ENCODE results near the gene GPA33.

The GPA33 gene

GRCh38 chr1:167090314-167090942 lies at the start of gene GPA33:
TSS of gene GPA33 (minus strand) at chr1:167090377. CDS start at chr1:167090287, 90 bp downstream.
- DNase-seq (ENCODE audit: low spot score): no peak

GRCh38 chr1:167138703-167139102 lies 48.5 kb upstream of the GPA33 start:
- DNase-seq (ENCODE audit: low spot score): peak; percentile 52

GRCh38 chr1:167137793-167138510 lies 47.8 kb upstream of the GPA33 start:
- DNase-seq (ENCODE audit: low spot score): peak; percentile 38

GRCh38 chr1:167137332-167137781 lies 47.2 kb upstream of the GPA33 start:
- no peak for DNase-seq (ENCODE audit: low spot score)

- DNase-seq (ENCODE audit: low spot score): no peak
Measured at GRCh38 chr1:167136806-167137205, 46.6 kb upstream of the GPA33 start.

- no peak for DNase-seq (ENCODE audit: low spot score)
Measured at GRCh38 chr1:167136191-167136614, 46.0 kb upstream of the GPA33 start.

GRCh38 chr1:167135281-167135840 lies 45.2 kb upstream of the GPA33 start:
- DNase-seq (ENCODE audit: low spot score): no peak

GRCh38 chr1:167132301-167133010 lies 42.3 kb upstream of the GPA33 start:
- no peak for DNase-seq (ENCODE audit: low spot score)

GRCh38 chr1:167130829-167131510 lies 40.8 kb upstream of the GPA33 start:
- no peak for DNase-seq (ENCODE audit: low spot score)

GRCh38 chr1:167128261-167129227 lies 38.4 kb upstream of the GPA33 start:
- DNase-seq (ENCODE audit: low spot score): no peak

- no peak for DNase-seq (ENCODE audit: low spot score)
Measured at GRCh38 chr1:167127661-167128060, 37.5 kb upstream of the GPA33 start.

- no peak for DNase-seq (ENCODE audit: low spot score)
Measured at GRCh38 chr1:167127236-167127635, 37.1 kb upstream of the GPA33 start.

GRCh38 chr1:167126811-167127210 lies 36.6 kb upstream of the GPA33 start:
- no peak for DNase-seq (ENCODE audit: low spot score)

- DNase-seq (ENCODE audit: low spot score): no peak
Measured at GRCh38 chr1:167126317-167126716, 36.1 kb upstream of the GPA33 start.

- DNase-seq (ENCODE audit: low spot score): no peak
Measured at GRCh38 chr1:167122568-167122967, 32.4 kb upstream of the GPA33 start.

GRCh38 chr1:167122121-167122480 lies 31.9 kb upstream of the GPA33 start:
- DNase-seq (ENCODE audit: low spot score): no peak

GRCh38 chr1:167121375-167122120 lies 31.4 kb upstream of the GPA33 start:
- peak; percentile 68 for DNase-seq (ENCODE audit: low spot score)

GRCh38 chr1:167120899-167121298 lies 30.7 kb upstream of the GPA33 start:
- no peak for DNase-seq (ENCODE audit: low spot score)

GRCh38 chr1:167119696-167120095 lies 29.5 kb upstream of the GPA33 start:
- no peak for DNase-seq (ENCODE audit: low spot score)

GRCh38 chr1:167118188-167118587 lies 28.0 kb upstream of the GPA33 start:
- DNase-seq (ENCODE audit: low spot score): no peak

Measured in iPS-NIHi11 (cell line).